ENCODE results near the gene MCRIP1. TPM values are rescaled to one million over a fixed set of nuclear protein-coding genes. Genes with fewer than 3 reads are reported as not detected.

Gene MCRIP1
- total and polyA plus RNA-seq, 4 donors = 16.6 to 42.0 (median 26.2) TPM

GRCh38 chr17:81860756-81861568 is 27.9 kb upstream of the MCRIP1 start:
- Histone ChIP-seq H3K27me3 (ENCODE audit: control insufficient read depth in 4 of 4, insufficient read depth in 4 of 4, low read length in 3 of 4) (no peaks in the 10 kb centered on the region), H3K9me3 (ENCODE audit: control insufficient read depth in 4 of 4, low read length in 3 of 4) (no peaks in the 10 kb centered on the region), H3K9ac (ENCODE audit: low read depth in 1 of 2, low read length in 2 of 2) (peak overlapping the region; percentile 58 to 97), H3K4me1 (ENCODE audit: control insufficient read depth in 4 of 4, insufficient read depth in 4 of 4, low read length in 3 of 4) (peaks cover 10 to 59% (median 43%) of the 10 kb centered on the region in 4 donors), H3K27ac (ENCODE audit: low read depth in 1 of 2, low read length in 2 of 2) (peak overlapping the region; percentile 94 to 95), H3K4me3 (ENCODE audit: low read depth in 1 of 3, low read length in 3 of 3) (peak overlapping the region; percentile 84 to 93 (median 86)), H3K36me3 (ENCODE audit: control insufficient read depth in 4 of 4, insufficient read depth in 3 of 4, low read depth in 1 of 4, low read length in 3 of 4) (peaks cover 2 to 12% (median 5%) of the 10 kb centered on the region in 4 donors)
- under 1% methylated on average over 74 of the region's 74 CpGs for whole genome bisulfite sequencing
- DNase-seq (ENCODE audit: low spot score) = peak; percentile 99
- peak; percentile 47 for TF ChIP-seq CTCF (IDR thresholded peaks at IDR 0.05; ENCODE audit: low read depth, low read length, missing input control)
- TF ChIP-seq GABPA (IDR thresholded peaks at IDR 0.05 in 1 of 2, conservative IDR thresholded peaks at IDR 0.05 in 1 of 2) = peak; percentile 91 to 98
- TF ChIP-seq EGR1 (IDR thresholded peaks at IDR 0.05; ENCODE audit: low read depth in 2 of 2) = peak in 1 of 2 donors; percentile 17
- peak; percentile 4 for TF ChIP-seq FOXA2 (IDR thresholded peaks at IDR 0.05)
- TF ChIP-seq TAF1 (conservative IDR thresholded peaks at IDR 0.05) = no peak
- TF ChIP-seq FOXA1 (IDR thresholded peaks at IDR 0.05) = peak; percentile 6
- TF ChIP-seq ATF3 (IDR thresholded peaks at IDR 0.05) = no peak
- peak; percentile 81 to 93 for TF ChIP-seq JUND (IDR thresholded peaks at IDR 0.05)
- peak; percentile 97 for TF ChIP-seq YY1 (IDR thresholded peaks at IDR 0.05)
- peak; percentile 93 for TF ChIP-seq MAX (IDR thresholded peaks at IDR 0.05)
- TF ChIP-seq RXRA (IDR thresholded peaks at IDR 0.05) = peak; percentile 58 to 71
- TF ChIP-seq ZBTB33 (IDR thresholded peaks at IDR 0.05) = no peak
- peak; percentile 100 for TF ChIP-seq SP1 (IDR thresholded peaks at IDR 0.05)
- peak; percentile 66 to 67 for TF ChIP-seq HNF4A (conservative IDR thresholded peaks at IDR 0.05)
- peak; percentile 30 for TF ChIP-seq REST (IDR thresholded peaks at IDR 0.05)
- peak; percentile 88 for TF ChIP-seq NR2F2 (IDR thresholded peaks at IDR 0.05)
- TF ChIP-seq HNF4G (IDR thresholded peaks at IDR 0.05) = no peak
- no peak for TF ChIP-seq RAD21 (IDR thresholded peaks at IDR 0.05)

All from liver (tissue), 9 donors.